IMR-90 (cell line): ENCODE results near the gene AP4S1. TPM values are rescaled to one million over a fixed set of nuclear protein-coding genes. Genes with fewer than 3 reads are reported as not detected.
A peak's percentile ranks its signal among the peaks of the same experiment; 100 is the strongest.

Experiments used
- ATAC-seq: fragments of 200-7000 bp; cut with Tn5 transposase; 2 replicates; pipeline ENCODE4 v1.9.1; 2020; ENCODE audit warnings: low read depth, mild to moderate bottlenecking, moderate library complexity
- BruUV-seq: library from RNA; stranded (reverse); fragments of 400-500 nt; replicated peaks from 2 replicates; lab custom pipeline; 2021; lab: Mats Ljungman, UMichigan
- CTCF ChIA-PET: fragments of 300-600 bp; formaldehyde crosslinking; extraction: SDS; loops from one replicate; lab custom pipeline; 2021; ENCODE audit warnings: antibody characterized with exemption; lab: Yijun Ruan, JAX
- POLR2A ChIA-PET: fragments of 300-600 bp; sonication (Branson Sonifier 250); formaldehyde crosslinking; loops from one replicate; lab custom pipeline; 2022; ENCODE audit warnings: antibody characterized with exemption; ENCODE audit not compliant: unreplicated experiment; lab: Charles Lee
- DNase-seq: peaks from one replicate; pipeline ENCODE4 v3.0.0; 2013
- H2AFZ ChIP-seq: replicated peaks from 2 replicates; pipeline ENCODE3; 2013; ENCODE audit warnings: low read length, mild to moderate bottlenecking; ENCODE audit not compliant: poor library complexity
- H2AK5ac ChIP-seq: 2 replicates; pipeline ENCODE4 v1.6.1; 2013; ENCODE audit warnings: low read depth, low read length, inconsistent platforms
- H2AK9ac ChIP-seq: replicated peaks from 2 replicates; pipeline ENCODE3; 2013; ENCODE audit warnings: mild to moderate bottlenecking, low read depth, low read length, moderate library complexity; ENCODE audit not compliant: poor library complexity
- H2BK120ac ChIP-seq: 2 replicates; pipeline ENCODE4 v1.6.1; 2013; ENCODE audit warnings: low read depth, low read length, inconsistent platforms
- H2BK15ac ChIP-seq: 3 replicates; pipeline ENCODE4 v1.6.1; 2013; ENCODE audit warnings: low read depth, low read length, inconsistent platforms
- H2BK20ac ChIP-seq: 2 replicates; pipeline ENCODE4 v1.6.1; 2013; ENCODE audit warnings: low read depth, mild to moderate bottlenecking, inconsistent platforms, low read length, moderate library complexity
- H2BK5ac ChIP-seq: 2 replicates; pipeline ENCODE4 v1.6.1; 2013; ENCODE audit warnings: mild to moderate bottlenecking, low read depth, low read length, inconsistent platforms; ENCODE audit not compliant: poor library complexity, severe bottlenecking
- H3K14ac ChIP-seq: replicated peaks from 2 replicates; pipeline ENCODE4 v1.6.1; 2013; ENCODE audit warnings: low read depth, low read length, inconsistent platforms
- H3K18ac ChIP-seq: 2 replicates; pipeline ENCODE4 v1.6.1; 2013; ENCODE audit warnings: low read depth, low read length, control low read depth
- H3K23ac ChIP-seq: 2 replicates; pipeline ENCODE4 v1.6.1; 2013; ENCODE audit warnings: low read depth, low read length, inconsistent platforms
- H3K27ac ChIP-seq: 2 replicates; pipeline ENCODE4 v1.5.1; 2013; ENCODE audit warnings: mild to moderate bottlenecking, control low read depth, low read length; ENCODE audit not compliant: insufficient read depth
- H3K27me3 ChIP-seq: 2 replicates; pipeline ENCODE4 v1.6.1; 2013; ENCODE audit warnings: low read length; ENCODE audit not compliant: control insufficient read depth, insufficient read depth
- H3K36me3 ChIP-seq: 2 replicates; pipeline ENCODE4 v1.6.1; 2013; ENCODE audit warnings: low read length, mixed read lengths; ENCODE audit not compliant: control insufficient read depth, insufficient read depth
- H3K4ac ChIP-seq: 2 replicates; pipeline ENCODE4 v1.6.1; 2013; ENCODE audit warnings: low read depth, low read length, inconsistent platforms
- H3K4me1 ChIP-seq: 2 replicates; pipeline ENCODE4 v1.6.1; 2013; ENCODE audit warnings: low read length, mixed read lengths; ENCODE audit not compliant: control insufficient read depth, insufficient read depth
- H3K4me2 ChIP-seq: 2 replicates; pipeline ENCODE4 v1.6.1; 2013; ENCODE audit warnings: low read depth, mild to moderate bottlenecking, control low read depth, low read length, moderate library complexity
- H3K4me3 ChIP-seq: 2 replicates; pipeline ENCODE4 v1.5.1; 2013; ENCODE audit warnings: low read depth, mild to moderate bottlenecking, control low read depth, low read length, moderate library complexity; ENCODE audit not compliant: insufficient read depth
- H3K56ac ChIP-seq: 2 replicates; pipeline ENCODE4 v1.6.1; 2013; ENCODE audit warnings: low read length, inconsistent platforms; ENCODE audit not compliant: insufficient read depth; ENCODE audit errors: extremely low read depth
- H3K79me1 ChIP-seq, 2 experiments: 2 replicates each; pipeline ENCODE4 v1.6.1; 2013; ENCODE audit warnings: low read length in 2 of 2, inconsistent platforms in 1 of 2, low read depth in 1 of 2
- H3K9ac ChIP-seq: 2 replicates; pipeline ENCODE4 v1.6.1; 2013; ENCODE audit warnings: low read depth, low read length, control low read depth
- H3K9me1 ChIP-seq: 2 replicates; pipeline ENCODE4 v1.6.1; 2013; ENCODE audit warnings: low read length, inconsistent platforms; ENCODE audit not compliant: insufficient read depth
- H3K9me3 ChIP-seq: 2 replicates; pipeline ENCODE4 v1.6.1; 2013; ENCODE audit warnings: low read length; ENCODE audit not compliant: control insufficient read depth, insufficient read depth
- H4K20me1 ChIP-seq: 2 replicates; pipeline ENCODE4 v1.6.1; 2013; ENCODE audit warnings: low read length, inconsistent platforms; ENCODE audit not compliant: insufficient read depth
- H4K5ac ChIP-seq: 2 replicates; pipeline ENCODE4 v1.6.1; 2013; ENCODE audit warnings: mild to moderate bottlenecking, low read depth, low read length, control low read depth
- H4K8ac ChIP-seq, 2 experiments: 2 replicates each; pipeline ENCODE4 v1.6.1; 2013; ENCODE audit warnings: low read depth in 2 of 2, low read length in 2 of 2, control low read depth in 1 of 2, inconsistent platforms in 1 of 2
- H4K91ac ChIP-seq: 2 replicates; pipeline ENCODE4 v1.6.1; 2013; ENCODE audit warnings: low read depth, low read length, inconsistent platforms; ENCODE audit not compliant: insufficient read depth
- BHLHE40 ChIP-seq: fragments of 150-350 bp; IDR thresholded peaks from 2 replicates; pipeline ENCODE4 v1.6.1; 2016; ENCODE audit warnings: mild to moderate bottlenecking, low read depth, low read length
- CEBPB ChIP-seq: IDR thresholded peaks from 2 replicates; pipeline ENCODE4 v1.6.1; 2012; ENCODE audit warnings: low read depth, low read length, improper control_type of control experiment
- CHD1 ChIP-seq: IDR thresholded peaks from 2 replicates; pipeline ENCODE4 v1.6.1; 2012; ENCODE audit warnings: low read depth, low read length, improper control_type of control experiment
- ELK1 ChIP-seq: fragments of 150-350 bp; IDR thresholded peaks from 2 replicates; pipeline ENCODE4 v1.6.1; 2016; ENCODE audit warnings: low read depth, mild to moderate bottlenecking, low read length, moderate library complexity, borderline replicate concordance
- FOS ChIP-seq: fragments of 150-350 bp; IDR thresholded peaks from 2 replicates; pipeline ENCODE4 v1.6.1; 2016; ENCODE audit warnings: low read depth, low read length
- MAFK ChIP-seq: IDR thresholded peaks from 2 replicates; pipeline ENCODE4 v1.6.1; 2012; ENCODE audit warnings: low read depth, low read length, improper control_type of control experiment
- MAZ ChIP-seq: IDR thresholded peaks from 2 replicates; pipeline ENCODE4 v1.6.1; 2012; ENCODE audit warnings: low read depth, mild to moderate bottlenecking, low read length, improper control_type of control experiment, moderate library complexity, borderline replicate concordance
- MXI1 ChIP-seq: IDR thresholded peaks from 2 replicates; pipeline ENCODE4 v1.6.1; 2012; ENCODE audit warnings: low read depth, mild to moderate bottlenecking, low read length, moderate library complexity, borderline replicate concordance
- NFE2L2 ChIP-seq: fragments of 150-350 bp; IDR thresholded peaks from 2 replicates; pipeline ENCODE4 v1.6.1; 2016; ENCODE audit warnings: low read depth, mild to moderate bottlenecking, low read length
- POLR2A ChIP-seq: IDR thresholded peaks from 2 replicates; pipeline ENCODE4 v1.6.1; 2012; ENCODE audit warnings: mild to moderate bottlenecking, low read depth, low read length
- RAD21 ChIP-seq: IDR thresholded peaks from 2 replicates; pipeline ENCODE4 v1.6.1; 2012; ENCODE audit warnings: low read length, improper control_type of control experiment
- RFX5 ChIP-seq: IDR thresholded peaks from 2 replicates; pipeline ENCODE4 v1.8.0; 2012; ENCODE audit warnings: low read depth, mild to moderate bottlenecking, low read length, moderate library complexity
- dilution Hi-C: fragments of 300-500 bp; cut with HindIII; formaldehyde crosslinking; loops from one replicate; pipeline ENCODE4 v1.14.3; 2018; ENCODE audit warnings: low sequenced_read_pairs; ENCODE audit not compliant: unreplicated experiment
- in situ Hi-C: fragments of 300-500 bp; cut with MboI; formaldehyde crosslinking; loops from 3 replicates; pipeline ENCODE4 v1.14.3; 2019; ENCODE audit warnings: low sequenced_read_pairs, inconsistent platforms, mixed read lengths
- intact Hi-C: fragments of 100-400 bp; cut with micrococcal nuclease; formaldehyde crosslinking; loops from 2 replicates; pipeline ENCODE4 v1.10.0; 2022
- polyA plus RNA-seq, 3 experiments: library from polyadenylated mRNA; depleted of rRNA; stranded (reverse); fragments of >200 nt; gene quantifications; 2 replicates each; pipeline ENCODE4 v1.2.3, GENCODE V29; 2012; ENCODE audit warnings: low replicate concordance in 1 of 3
- total RNA-seq: library from RNA; depleted of rRNA; stranded (reverse); fragments of >200 nt; gene quantifications from 2 replicates; pipeline ENCODE4 v1.2.3, GENCODE V29; 2012
- TF ChIP-seq, protein P1 (sequence below): conservative IDR thresholded peaks from 2 replicates; pipeline ENCODE4 v1.5.1; 2012; ENCODE audit warnings: mild to moderate bottlenecking, low read depth, low read length, improper control_type of control experiment
- TF ChIP-seq, protein P2 (sequence below): fragments of 150-350 bp; IDR thresholded peaks from 2 replicates; pipeline ENCODE4 v1.6.1; 2017; ENCODE audit warnings: mild to moderate bottlenecking, antibody characterized with exemption, low read length, low read depth

Gene AP4S1
- total and polyA plus RNA-seq, 2 of the 4 experiments (the other 2 are of a cell fraction) = 2.7 to 4.5 TPM

DNA sequence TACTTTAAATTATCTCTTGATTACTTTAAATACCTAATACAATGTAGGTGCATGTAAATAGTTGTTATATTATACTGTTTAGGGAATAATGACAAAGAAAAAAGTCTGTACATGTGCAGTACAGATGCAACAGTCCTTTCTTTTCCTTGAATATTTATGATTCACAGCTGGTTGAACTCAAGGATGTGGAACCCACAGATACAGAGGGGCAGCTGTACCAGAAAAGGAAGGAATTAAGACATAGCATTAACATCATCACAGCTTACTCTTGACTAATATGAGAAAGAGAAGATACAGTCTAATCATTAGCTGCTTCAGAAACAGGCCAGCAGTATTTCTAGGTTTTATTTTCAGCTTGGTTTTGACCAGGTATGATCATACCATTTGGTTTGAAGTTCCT is 34.7 kb upstream of the AP4S1 start:
- Histone ChIP-seq H3K9me3 (no peaks in the 10 kb centered on the region), H3K79me1 (peaks cover 3 to 62% of the 10 kb centered on the region in 2 experiments), H3K23ac (no peak overlapping the region), H2BK5ac (no peak overlapping the region), H3K4me3 (no peak overlapping the region), H4K5ac (no peak overlapping the region), H3K27ac (no peak overlapping the region), H3K9ac (no peak overlapping the region), H3K18ac (no peak overlapping the region), H3K56ac (no peak overlapping the region), H3K4me1 (peaks cover 9% of the 10 kb centered on the region), H2AFZ (no peak overlapping the region), H4K91ac (no peak overlapping the region), H2BK20ac (no peak overlapping the region), H3K27me3 (no peaks in the 10 kb centered on the region), H3K36me3 (no peaks in the 10 kb centered on the region), H2BK120ac (no peak overlapping the region), H3K9me1 (peaks cover 17% of the 10 kb centered on the region), H2AK5ac (no peak overlapping the region), H4K20me1 (peaks cover 79% of the 10 kb centered on the region), H4K8ac (no peak overlapping the region), H2BK15ac (no peak overlapping the region), H2AK9ac (no peak overlapping the region), H3K14ac (no peak overlapping the region), H3K4me2 (no peak overlapping the region), H3K4ac (no peak overlapping the region)
- ATAC-seq (no peak), DNase-seq (peak; percentile 54)
- intact Hi-C loops (loop anchor here (1.0 kb wide), 1 partner anchor 15 kb away; no protein-coding TSS in a partner anchor), in situ Hi-C loops (loop anchor here (25.0 kb wide), 1 partner anchor 372 kb away; no protein-coding TSS in a partner anchor), dilution Hi-C loops (no loop called here)
- BruUV-seq = no TSS peak
- TF ChIP-seq MAZ (no peak), ELK1 (no peak), FOS (no peak), POLR2A (no peak), MXI1 (no peak), RFX5 (no peak), CEBPB (no peak), MAFK (no peak), BHLHE40 (no peak), CHD1 (no peak), RAD21 (no peak), NFE2L2 (no peak)
- TF ChIP-seq, protein P1, sequence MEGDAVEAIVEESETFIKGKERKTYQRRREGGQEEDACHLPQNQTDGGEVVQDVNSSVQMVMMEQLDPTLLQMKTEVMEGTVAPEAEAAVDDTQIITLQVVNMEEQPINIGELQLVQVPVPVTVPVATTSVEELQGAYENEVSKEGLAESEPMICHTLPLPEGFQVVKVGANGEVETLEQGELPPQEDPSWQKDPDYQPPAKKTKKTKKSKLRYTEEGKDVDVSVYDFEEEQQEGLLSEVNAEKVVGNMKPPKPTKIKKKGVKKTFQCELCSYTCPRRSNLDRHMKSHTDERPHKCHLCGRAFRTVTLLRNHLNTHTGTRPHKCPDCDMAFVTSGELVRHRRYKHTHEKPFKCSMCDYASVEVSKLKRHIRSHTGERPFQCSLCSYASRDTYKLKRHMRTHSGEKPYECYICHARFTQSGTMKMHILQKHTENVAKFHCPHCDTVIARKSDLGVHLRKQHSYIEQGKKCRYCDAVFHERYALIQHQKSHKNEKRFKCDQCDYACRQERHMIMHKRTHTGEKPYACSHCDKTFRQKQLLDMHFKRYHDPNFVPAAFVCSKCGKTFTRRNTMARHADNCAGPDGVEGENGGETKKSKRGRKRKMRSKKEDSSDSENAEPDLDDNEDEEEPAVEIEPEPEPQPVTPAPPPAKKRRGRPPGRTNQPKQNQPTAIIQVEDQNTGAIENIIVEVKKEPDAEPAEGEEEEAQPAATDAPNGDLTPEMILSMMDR = no peak
- TF ChIP-seq, protein P2, sequence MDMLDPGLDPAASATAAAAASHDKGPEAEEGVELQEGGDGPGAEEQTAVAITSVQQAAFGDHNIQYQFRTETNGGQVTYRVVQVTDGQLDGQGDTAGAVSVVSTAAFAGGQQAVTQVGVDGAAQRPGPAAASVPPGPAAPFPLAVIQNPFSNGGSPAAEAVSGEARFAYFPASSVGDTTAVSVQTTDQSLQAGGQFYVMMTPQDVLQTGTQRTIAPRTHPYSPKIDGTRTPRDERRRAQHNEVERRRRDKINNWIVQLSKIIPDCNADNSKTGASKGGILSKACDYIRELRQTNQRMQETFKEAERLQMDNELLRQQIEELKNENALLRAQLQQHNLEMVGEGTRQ = no peak
- ChIA-PET POLR2A (no interaction called here), CTCF (interaction anchor here (0.5 kb wide), 1 partner anchor 346 kb away, joined by 4 read pairs; no protein-coding TSS in a partner anchor)
